HG03135 (cell line): ENCODE data around the gene CCDC124.
"Not testable (repeated sequence)": the region's sequence is repeated elsewhere in the genome, so short reads cannot be mapped to it uniquely, and the experiment has no call there.

ENCODE experiments used
- ATAC-seq: cut with Tn5 transposase; IDR thresholded peaks from one replicate; pipeline ENCODE4 v1.9.1; 2021; ENCODE audit warnings: mild to moderate bottlenecking, moderate library complexity; ENCODE audit not compliant: unreplicated experiment

Gene CCDC124, protein sequence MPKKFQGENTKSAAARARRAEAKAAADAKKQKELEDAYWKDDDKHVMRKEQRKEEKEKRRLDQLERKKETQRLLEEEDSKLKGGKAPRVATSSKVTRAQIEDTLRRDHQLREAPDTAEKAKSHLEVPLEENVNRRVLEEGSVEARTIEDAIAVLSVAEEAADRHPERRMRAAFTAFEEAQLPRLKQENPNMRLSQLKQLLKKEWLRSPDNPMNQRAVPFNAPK

DNA sequence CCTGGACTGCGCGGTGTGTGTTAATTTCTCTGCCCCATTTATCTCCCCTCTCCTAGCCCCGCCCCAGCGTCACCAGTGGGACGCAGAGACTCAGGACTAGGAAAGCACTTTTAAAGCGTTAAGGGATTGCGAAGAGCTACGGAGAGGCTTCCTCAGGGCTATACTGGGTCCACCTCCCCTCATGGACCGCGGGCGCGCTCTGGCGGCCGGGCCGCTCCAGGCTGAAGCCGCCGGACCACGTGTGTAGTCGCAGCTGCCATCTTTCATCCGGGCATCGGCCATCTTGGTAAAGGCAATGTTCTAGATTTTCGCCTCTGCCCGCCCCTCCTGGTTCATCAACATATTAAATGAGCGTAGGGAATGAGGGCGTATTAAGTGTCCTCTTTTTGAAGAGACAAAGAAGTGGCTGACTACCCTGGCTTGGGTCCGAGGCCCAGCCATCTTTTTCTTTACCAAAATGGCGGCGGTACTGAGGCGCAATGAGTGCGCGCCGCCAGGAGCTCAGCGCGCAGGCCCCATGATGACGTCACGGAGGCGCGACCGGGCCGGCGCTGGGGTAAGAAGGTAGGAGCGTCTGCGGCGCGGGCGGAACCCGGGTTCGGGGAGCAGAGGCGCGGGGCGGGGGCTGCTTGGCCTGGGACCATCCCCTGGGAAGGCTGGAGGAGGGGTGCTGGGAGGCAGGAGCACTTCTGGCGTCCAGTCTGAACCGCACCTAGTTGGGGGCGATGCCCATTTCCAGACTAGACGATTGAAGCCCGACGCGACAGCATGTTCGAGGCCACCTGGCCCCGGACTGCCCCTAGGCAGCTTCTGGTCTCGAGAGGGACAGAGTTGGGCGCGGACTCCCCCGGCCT is at the start of gene CCDC124:
Gene CCDC124 (plus strand): TSS at position 531 of the 854 bp plus-strand sequence. CDS start 3,406 bp downstream, outside the sequence.
- peak; percentile 81 for ATAC-seq

DNA sequence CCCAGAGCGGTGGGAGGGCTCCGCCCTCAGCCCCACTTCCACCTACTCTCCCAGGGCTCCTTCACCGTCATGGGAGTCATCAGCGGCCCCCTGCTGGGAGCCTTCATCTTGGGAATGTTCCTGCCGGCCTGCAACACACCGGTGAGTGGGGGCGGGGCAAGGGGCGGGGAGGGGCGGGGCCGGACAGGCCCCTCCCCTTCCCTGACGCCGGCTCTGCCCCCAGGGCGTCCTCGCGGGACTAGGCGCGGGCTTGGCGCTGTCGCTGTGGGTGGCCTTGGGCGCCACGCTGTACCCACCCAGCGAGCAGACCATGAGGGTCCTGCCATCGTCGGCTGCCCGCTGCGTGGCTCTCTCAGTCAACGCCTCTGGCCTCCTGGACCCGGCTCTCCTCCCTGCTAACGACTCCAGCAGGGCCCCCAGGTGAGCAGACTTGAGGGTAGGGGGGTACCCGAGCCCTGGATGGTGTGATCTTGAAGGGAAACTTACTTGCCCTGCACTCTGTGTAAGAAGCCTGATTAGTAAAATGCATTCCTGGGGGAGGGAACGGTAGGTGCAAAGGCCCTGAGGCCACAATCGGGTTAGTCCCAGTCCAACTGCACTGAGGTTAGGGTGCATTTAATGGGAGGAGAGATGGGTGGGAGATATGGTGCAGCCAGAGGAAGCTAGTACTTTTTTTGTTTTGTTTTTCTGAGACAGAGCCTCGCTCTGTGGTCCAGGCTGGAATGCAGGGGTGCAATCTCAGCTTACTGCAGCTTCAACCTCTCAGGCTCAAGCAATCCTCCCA is 49.0 kb upstream of the CCDC124 start:
- no peak for ATAC-seq

DNA sequence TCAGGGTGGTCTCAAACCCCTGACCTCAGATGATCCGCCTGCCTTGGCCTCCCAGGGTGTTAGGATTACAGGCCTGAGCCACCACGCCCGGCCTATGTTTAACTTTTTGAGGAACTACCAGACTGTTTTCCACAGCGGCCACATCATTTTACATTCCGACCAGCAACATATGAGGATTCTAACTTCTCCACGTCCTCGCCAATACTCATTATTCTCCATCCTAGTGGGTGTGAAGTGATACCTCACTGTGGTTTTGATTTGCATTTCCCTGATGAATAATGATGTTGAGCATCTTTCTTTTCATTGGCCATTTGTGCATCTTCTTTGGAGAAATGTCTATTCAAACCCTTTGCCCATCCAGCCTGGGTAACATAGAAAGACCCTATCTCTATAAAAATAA is 46.3 kb upstream of the CCDC124 start:
- ATAC-seq = no peak

DNA sequence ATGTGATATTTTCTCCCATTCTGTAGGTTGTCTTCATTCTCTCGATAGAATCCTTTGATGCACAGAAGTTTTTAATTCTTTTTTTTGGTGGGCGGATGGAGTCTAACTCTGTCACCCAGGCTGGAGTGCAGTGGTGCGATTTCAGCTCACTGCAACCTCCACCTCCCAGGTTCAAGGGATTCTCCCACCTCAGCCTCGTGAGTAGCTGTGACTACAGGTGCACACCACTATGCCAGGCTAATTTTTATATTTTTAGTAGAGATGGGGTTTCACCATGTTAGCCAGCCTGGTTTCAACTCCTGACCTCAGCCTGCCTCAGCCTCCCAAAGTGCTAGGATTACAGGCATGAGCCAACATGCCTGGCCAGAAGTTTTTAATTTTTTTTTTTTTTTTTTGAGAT is 45.6 kb upstream of the CCDC124 start:
- ATAC-seq = not testable (repeated sequence)

DNA sequence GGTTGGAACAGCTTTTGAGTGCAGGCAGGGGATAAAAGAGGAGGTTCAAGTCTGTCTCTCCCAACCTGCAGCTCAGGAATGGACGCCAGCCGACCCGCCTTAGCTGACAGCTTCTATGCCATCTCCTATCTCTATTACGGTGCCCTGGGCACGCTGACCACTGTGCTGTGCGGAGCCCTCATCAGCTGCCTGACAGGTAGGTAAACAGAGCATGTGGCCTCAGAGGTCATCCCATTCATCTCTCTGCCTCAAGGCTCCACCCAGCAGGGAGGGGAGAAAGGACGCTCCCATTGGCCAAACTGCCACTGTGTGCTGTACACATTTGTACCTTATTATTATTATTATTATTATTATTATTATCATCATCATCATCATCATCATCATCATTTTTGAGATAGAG is 44.6 kb upstream of the CCDC124 start:
- no peak for ATAC-seq

DNA sequence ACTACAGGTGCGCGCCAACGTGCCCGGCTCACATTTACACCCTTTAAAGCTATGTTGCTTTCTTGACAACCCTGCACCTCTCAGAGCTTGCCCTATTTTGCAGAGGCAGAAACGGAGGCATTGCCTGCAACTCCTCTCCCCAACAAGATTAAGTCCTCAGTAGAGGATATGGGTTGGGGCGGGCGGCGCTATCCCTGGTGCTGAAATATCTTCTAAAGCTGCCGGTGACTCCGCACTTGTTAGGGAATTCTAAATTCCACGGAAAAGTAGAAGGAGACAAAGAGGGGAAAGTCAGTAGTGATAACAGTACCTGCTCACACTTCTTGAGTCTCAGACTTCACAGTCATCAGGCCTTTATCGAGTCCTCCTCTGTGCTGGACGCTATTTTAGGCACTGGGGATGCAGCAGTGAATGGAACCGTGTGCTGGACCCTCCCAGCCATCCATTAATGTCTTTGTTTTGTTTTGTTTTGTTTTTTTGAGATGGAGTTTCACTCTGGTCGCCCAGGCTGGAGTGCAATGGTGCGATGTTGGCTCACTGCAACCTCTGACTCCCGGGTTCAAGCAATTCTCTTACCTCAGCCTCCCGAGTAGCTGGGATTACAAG is 43.1 kb upstream of the CCDC124 start:
- no peak for ATAC-seq

DNA sequence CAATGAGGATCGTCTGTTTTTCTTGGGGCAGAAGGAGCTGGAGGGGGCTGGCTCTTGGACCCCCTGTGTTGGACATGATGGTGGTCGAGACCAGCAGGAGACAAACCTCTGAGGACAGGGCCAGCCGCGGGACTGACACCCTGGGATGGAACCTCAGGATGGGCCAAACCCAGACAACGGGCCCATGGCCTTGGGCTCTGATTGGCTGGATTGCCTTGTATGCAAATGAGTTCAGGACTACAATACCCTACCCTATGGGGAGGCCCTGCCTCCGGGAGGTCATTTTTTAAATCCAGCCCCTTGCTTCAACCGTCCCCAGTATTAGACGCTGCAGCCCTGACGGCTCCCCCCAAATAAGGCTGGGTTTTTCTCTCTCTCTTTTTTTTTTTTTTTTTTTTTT is 39.0 kb upstream of the CCDC124 start:
- ATAC-seq = no peak

DNA sequence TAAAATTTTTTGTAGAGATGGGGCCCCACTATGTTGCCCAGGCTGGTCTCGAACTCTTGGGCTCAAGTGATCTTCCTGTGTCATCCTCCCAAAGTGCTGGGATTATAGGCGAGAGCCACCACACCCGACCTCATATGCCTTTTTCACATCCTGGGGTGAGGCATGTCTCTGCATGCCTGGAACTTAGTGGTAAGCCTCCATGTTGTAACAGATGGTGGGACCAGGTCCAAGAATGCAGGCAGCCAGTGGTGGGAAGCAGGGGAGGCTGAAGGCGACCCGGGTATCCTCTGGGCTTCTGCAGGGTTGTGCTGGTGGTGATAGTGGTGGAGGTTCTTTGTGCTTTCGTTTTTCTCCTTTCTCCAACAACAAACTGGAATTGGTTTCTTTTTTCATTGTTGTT is 30.1 kb upstream of the CCDC124 start:
- no peak for ATAC-seq

DNA sequence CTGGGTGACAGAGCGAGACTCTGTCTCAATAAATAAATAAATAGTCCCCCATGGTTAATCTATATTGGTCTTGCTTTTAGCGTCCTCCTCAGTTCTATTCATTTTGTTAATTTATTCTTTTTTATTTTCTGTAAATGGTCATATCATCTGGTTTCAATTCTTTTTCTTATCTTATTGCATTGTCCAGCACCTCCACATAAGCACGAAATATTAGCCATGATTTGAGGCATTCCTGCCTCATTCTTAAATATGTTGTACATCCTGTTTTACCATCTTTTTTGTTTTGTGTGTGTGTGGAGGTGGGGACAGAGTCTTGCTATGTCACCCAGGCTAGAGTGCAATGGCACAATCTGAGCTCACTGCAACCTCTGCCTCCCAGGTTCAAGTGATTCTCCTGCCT is 24.6 kb upstream of the CCDC124 start:
- ATAC-seq = no peak

DNA sequence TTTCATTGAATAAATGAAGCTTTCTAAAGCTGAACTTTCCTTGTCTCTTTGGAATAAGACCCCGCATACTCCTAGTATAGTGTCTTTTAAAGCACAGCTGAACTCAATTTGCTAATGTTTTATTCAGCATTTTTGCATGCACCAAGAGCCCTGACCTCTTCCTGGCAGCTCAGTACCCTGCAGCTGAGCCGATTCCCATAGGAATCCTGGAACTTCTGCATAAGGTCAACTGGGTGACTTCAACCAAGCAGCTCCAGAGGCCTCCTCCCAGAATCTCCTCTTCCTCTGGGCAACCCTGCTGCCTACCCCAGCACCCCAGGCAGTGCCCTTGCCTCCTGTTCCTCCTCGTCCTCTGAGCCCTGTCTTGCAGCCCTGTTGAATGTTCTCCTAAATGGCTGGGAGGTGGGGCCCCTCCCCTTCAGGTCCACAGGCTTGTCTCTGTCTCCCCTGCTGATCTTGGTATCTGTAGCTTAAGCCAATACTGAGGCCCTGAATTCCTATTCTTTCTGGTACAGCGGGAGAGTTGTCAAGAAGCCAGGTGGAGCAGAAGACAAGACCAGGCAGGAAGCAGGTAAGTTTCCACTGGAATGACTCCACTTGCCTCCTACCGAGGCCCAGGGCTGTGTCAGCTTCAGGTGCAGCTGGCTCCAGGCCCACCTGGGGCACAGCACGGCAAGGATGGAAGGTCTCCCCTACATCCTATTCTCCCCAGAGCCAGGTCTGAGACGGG is 23.6 kb upstream of the CCDC124 start:
- ATAC-seq = no peak

DNA sequence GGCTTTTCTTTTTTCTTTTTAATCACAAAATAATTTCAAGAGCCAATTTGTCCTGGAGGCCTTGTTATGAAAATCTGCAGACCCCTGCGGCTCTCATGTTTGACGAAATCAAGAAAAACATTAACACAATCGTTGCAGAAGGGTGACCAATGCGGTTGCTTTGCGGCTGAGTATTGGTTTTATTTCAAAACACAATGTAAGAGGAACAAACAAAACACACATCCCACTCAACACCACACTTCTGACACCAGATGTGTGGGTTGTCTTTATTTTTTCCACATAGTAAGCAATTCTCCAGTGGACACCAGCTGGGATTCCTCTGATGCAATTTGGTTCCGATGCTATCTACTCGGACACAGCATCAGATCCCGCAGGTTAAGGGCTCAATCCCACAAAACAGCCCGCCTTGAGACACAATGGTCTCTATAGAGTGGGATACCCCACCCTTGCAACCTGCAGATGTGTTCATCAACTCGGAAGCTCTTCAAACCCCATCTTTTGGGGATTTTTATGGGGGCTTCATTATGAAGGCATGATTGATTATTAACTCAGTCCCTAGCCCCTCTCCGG is 21.9 kb upstream of the CCDC124 start:
- no peak for ATAC-seq

DNA sequence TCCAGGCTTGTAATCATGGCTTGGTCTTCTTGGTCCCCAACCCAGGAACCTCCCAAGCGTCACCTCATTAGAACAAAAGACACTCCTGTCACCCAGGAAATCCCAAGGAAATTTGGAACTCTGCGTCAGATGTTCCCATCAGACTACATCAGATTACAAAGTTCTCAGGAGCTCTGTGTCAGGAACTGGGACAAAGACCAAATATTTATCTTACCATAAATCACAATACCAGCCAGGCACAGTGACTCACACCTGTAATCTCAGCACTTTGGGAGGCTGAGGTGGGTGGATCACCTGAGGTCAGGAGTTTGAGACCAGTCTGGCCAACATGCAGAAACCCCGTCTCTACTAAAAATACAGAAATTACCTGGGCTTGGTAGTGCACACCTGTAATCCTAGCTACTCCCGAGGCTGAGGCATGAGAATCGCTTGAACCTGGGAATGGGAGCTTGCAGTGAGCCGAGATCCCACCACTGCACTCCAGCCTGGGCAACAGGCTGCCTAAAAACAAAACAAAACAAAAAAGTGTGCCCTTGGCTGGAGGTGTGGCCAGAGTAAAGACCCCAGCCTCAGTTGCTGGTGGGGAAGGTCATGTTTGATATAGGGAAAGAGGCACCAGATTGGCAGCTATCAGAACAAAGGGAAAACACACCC is 16.7 kb upstream of the CCDC124 start:
- ATAC-seq = no peak

DNA sequence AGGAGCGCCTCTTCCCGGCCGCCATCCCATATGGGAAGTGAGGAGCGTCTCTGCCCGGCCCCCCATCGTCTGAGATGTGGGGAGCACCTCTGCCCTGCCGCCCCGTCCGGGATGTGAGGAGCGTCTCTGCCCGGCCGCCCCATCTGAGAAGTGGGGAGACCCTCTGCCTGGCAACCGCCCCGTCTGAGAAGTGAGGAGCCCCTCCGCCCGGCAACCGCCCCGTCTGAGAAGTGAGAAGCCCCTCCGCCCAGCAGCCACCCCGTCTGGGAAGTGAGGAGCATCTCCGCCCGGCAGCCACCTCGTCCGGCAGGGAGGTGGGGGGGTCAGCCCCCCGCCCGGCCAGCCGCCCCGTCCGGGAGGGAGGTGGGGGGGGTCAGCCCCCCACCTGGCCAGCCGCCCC is 14.7 kb upstream of the CCDC124 start:
- ATAC-seq = not testable (repeated sequence)

DNA sequence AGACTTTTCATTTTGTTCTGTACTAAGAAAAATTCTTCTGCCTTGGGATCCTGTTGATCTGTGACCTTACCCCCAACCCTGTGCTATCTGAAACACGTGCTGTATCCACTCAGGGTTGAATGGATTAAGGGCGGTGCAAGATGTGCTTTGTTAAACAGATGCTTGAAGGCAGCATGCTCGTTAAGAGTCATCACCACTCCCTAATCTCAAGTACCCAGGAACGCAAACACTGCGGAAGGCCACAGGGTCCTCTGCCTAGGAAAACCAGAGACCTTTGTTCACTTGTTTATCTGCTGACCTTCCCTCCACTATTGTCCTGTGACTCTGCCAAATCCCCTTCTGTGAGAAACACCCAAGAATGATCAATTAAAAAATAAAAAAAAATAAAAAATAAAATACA is 13.7 kb upstream of the CCDC124 start:
- not testable (repeated sequence) for ATAC-seq

DNA sequence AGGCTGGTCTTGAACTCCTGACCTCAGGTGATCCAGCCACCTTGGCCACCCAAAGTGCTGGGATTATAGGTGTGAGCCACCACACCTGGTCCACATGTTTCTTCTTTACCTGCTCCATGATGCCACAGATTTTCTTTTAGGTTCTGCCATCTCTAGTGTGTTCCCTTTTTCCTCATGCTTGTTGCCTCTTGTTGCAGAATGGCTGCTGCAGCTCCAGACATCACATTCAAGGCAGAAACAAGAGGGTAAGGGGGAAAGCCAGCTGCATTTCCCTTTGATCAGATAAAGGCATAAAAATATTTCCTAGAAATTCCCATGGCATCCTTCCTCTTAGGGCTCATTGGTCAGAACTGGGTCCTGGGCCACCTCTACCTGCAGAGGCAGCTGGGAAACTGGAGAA is 12.3 kb upstream of the CCDC124 start:
- no peak for ATAC-seq

DNA sequence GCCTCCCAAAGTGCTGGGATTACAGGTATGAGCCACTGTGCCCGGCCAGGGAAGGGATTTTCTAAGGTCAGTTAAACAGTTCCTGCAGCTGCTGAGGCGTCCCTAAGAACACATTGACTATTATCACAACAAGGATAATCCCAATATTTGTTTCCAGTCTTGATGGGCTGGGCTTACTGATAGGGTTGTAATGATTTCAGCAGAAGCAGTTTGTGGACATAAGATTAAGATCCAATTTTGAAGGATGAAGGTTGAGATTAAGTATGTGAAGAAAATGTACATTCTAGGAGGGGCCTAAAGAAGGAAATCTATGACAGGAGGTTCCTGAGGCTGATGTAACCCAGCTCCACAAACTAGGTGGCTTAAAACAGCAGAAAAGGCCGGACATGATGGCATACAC is 10.7 kb upstream of the CCDC124 start:
- no peak for ATAC-seq

DNA sequence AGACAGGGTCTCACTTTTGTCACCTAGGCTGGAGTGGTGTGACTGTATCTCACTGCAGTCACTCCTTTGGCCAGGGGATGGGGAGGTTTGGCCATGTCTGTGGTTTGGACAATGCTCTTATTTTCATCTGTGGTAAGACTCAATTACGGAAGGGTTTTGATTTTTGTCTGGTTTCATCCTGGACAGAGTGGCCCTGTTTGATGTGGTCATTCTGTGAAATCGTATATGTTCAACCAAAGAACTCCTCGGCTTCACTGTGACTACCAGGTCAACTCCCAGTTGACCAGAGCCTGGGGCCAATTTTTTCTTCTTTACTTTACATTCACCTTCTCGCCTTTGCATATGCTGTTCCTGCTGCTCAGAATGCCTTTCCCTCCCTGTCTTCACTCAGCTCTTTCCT is 6.8 kb upstream of the CCDC124 start:
- ATAC-seq = no peak

DNA sequence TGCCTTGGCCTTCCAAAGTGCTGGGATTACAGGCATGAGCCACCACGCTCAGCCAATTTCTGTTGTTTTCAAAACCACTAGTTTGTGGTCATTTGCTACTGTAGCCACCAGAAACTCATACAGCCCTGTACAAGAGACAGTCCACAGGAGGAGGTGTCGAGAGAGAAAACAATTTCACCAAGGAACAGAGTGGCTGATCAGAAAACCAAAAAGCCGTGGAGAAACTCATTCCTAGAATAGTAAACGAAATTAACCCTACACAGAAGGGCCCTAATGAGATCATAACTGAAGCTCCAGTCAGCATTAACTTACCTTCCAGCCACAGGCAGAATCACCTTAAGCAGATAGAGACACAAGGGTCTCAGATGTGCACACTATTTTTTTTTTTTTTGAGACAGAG is 3.8 kb upstream of the CCDC124 start:
- no peak for ATAC-seq

DNA sequence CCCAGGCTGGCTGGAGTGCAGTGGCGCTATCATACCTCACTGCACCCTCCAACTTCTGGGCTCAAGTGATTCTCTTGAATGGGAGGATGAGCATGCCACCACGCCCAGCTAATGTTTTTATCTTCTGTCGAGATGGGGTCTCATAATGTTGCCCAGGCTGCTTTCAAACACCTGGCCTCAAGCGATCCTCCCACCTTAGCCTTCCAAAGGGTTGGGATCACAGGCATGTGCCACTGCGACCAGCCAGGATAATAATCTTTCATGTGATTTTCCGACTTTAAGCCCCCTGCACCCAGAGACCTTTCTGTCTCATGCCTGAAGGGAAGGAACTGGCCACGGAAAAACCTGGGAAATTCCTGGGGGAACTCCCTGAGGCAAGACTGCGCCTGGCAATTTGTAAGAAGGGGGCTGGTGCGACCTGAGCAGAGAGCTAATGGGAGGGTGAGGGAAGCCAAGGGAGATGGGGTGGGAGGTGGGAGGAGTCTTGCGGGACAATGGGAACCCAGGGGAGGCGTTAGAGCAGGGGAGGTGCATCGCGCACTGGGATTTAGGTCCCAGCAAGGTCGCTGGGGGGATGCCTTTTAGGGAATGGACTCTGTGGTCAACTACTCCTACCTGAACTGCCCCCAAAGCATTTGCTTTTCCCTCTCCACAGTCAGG is 1.2 kb upstream of the CCDC124 start:
- ATAC-seq = no peak
